Stimulated activated naive B cell treated with anti-CD40 and anti-IgM and Interleukin-4, amounts not matched to agents 10 μg/mL and 1 μg/mL and 100 μg/mL, for 72 hours (primary cell): ENCODE measurements around the gene CLEC4F.

ENCODE experiments used
- ATAC-seq, 2 donors: fragments of 150-1000 bp; cut with Tn5 transposase; replicated peaks; 2 replicates each; pipeline ENCODE4 v1.10.0; 2021; ENCODE audit warnings: moderate library complexity in 1 of 2
- DNase-seq: peaks from one replicate; pipeline ENCODE4 v3.0.0; 2021
- H3K27ac Mint-ChIP-seq: one replicate; pipeline ENCODE4 v1.8.0; 2022; ENCODE audit warnings: mild to moderate bottlenecking, mixed read lengths
- H3K27me3 Mint-ChIP-seq, 2 donors: one replicate each; pipeline ENCODE4 v1.8.0; 2022; ENCODE audit warnings: mixed read lengths in 2 of 2
- H3K36me3 Mint-ChIP-seq, 2 donors: one replicate each; pipeline ENCODE4 v1.8.0; 2022; ENCODE audit warnings: mixed read lengths in 2 of 2, mild to moderate bottlenecking in 1 of 2
- H3K4me1 Mint-ChIP-seq, 2 donors: one replicate each; pipeline ENCODE4 v1.8.0; 2022; ENCODE audit warnings: mixed read lengths in 2 of 2, mild to moderate bottlenecking in 1 of 2
- H3K4me3 Mint-ChIP-seq, 2 donors: one replicate each; pipeline ENCODE4 v1.8.0; 2022; ENCODE audit warnings: mild to moderate bottlenecking in 2 of 2, mixed read lengths in 2 of 2, moderate library complexity in 1 of 2
- H3K9me3 Mint-ChIP-seq, 2 donors: one replicate each; pipeline ENCODE4 v1.8.0; 2022; ENCODE audit warnings: mixed read lengths in 2 of 2, mild to moderate bottlenecking in 1 of 2

The CLEC4F gene

GRCh38 chr2:70767079-70767698 is 53.2 kb downstream of the CLEC4F start:
- Mint-ChIP-seq H3K4me3 (peak overlapping the region; percentile 92 to 93), H3K4me1 (peaks cover 13 to 21% of the 10 kb centered on the region in 2 donors), H3K27me3 (peaks cover 17 to 19% of the 10 kb centered on the region in 2 donors), H3K27ac (peak overlapping the region; percentile 83), H3K36me3 (no peaks in the 10 kb centered on the region), H3K9me3 (no peaks in the 10 kb centered on the region)
- no peak for DNase-seq
- ATAC-seq, result peak; percentile 51 to 56

DNA sequence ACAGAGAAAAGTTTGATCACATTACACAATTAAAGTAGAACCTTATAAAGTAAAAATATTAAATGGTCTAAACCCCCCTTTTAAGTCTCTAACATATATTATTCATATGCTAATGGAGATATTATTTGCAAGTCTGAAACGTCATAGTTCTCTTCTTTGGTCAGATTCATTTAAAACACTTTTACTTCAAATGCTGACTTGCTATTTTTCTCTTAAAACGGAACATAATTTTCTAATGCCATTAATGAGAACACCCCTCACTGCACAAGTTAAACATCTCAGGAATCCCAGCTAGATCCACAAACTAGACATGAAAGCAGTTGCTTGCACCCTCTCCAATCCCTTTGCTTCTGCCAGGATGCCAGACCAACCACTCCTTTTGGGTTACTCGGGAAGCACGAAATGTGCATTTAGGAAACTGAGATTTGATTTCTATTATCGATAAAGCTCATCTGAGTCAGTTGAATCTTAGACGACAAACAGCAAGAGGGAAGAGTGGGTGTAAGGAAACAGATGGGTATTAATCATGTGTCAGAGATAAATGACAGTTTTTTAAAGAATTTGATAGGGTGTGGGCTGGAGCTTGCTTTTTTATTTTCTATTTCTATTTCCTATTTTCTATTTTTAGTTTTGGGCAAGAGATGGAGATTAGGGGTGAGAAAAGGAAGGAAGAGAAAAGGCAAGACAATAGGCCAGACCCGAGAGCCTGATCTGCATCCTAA is 53.9 kb downstream of the CLEC4F start:
- H3K27ac Mint-ChIP-seq, result peak overlapping the region; percentile 83
- H3K9me3 Mint-ChIP-seq, result no peaks in the 10 kb centered on the region
- H3K36me3 Mint-ChIP-seq, result no peaks in the 10 kb centered on the region
- H3K4me3 Mint-ChIP-seq, result peak overlapping the region; percentile 89 to 92
- peaks cover 13 to 21% of the 10 kb centered on the region in 2 donors for H3K4me1 Mint-ChIP-seq
- peaks cover 16 to 17% of the 10 kb centered on the region in 2 donors for H3K27me3 Mint-ChIP-seq
- DNase-seq (no peak), ATAC-seq (peak; percentile 1 to 4)

- no peak for ATAC-seq
- Mint-ChIP-seq H3K4me3 (no peak overlapping the region), H3K9me3 (no peaks in the 10 kb centered on the region), H3K27me3 (peaks cover 10 to 16% of the 10 kb centered on the region in 2 donors), H3K27ac (no peak overlapping the region), H3K36me3 (no peaks in the 10 kb centered on the region), H3K4me1 (peaks cover 13 to 26% of the 10 kb centered on the region in 2 donors)
- no peak for DNase-seq
These were observed 54.9 kb downstream of the CLEC4F start for GRCh38 chr2:70765507-70765906.

DNA sequence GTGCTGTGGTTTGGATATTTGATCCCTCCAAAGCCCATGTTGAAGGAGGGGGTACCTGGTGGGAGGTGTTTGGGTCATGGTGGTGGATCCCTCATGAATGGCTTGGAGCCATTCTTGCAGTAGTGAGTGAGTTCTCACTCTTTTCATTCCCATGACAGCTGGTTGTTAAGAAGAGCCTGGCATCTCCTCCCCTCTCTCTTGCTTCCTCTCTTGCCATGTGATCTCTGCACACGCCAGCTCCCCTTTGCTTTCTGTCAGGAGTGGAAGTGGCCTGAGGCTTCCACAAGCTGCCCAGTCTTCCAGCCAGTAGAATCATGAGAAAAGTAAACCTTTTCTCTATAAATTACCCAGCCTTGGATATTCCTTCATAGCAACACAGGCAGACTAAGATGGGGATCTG is 61.0 kb downstream of the CLEC4F start:
- H3K4me1 Mint-ChIP-seq, result peaks cover 0 to 5% of the 10 kb centered on the region in 2 donors
- H3K36me3 Mint-ChIP-seq, result peaks cover 3 to 11% of the 10 kb centered on the region in 2 donors
- H3K4me3 Mint-ChIP-seq, result no peak overlapping the region
- no peak for ATAC-seq
- H3K27ac Mint-ChIP-seq, result no peak overlapping the region
- no peak for DNase-seq
- H3K27me3 Mint-ChIP-seq, result peaks cover 0 to 11% of the 10 kb centered on the region in 2 donors
- no peaks in the 10 kb centered on the region for H3K9me3 Mint-ChIP-seq
